Ramos (cell line): ENCODE data around the gene RSBN1L.

ENCODE experiments used
- in situ Hi-C: fragments of 300-500 bp; cut with MboI; formaldehyde crosslinking; loops from one replicate; pipeline ENCODE4 v1.14.3; 2022; ENCODE audit warnings: low sequenced_read_pairs; ENCODE audit not compliant: unreplicated experiment

Gene RSBN1L

GRCh38 chr7:77727527-77727926 is 31.3 kb downstream of the RSBN1L start:
- in situ Hi-C loops: no loop called here

GRCh38 chr7:77727936-77728701 is 31.9 kb downstream of the RSBN1L start:
- in situ Hi-C loops: no loop called here

GRCh38 chr7:77729574-77730348 is 33.5 kb downstream of the RSBN1L start:
- in situ Hi-C loops: no loop called here

GRCh38 chr7:77731716-77732115 is 35.5 kb downstream of the RSBN1L start:
- in situ Hi-C loops: no loop called here

- in situ Hi-C loops: no loop called here
Measured at GRCh38 chr7:77734659-77735421, 38.6 kb downstream of the RSBN1L start.

GRCh38 chr7:77735457-77735856 is 39.2 kb downstream of the RSBN1L start:
- in situ Hi-C loops: no loop called here

GRCh38 chr7:77736991-77737390 is 40.7 kb downstream of the RSBN1L start:
- in situ Hi-C loops: no loop called here

GRCh38 chr7:77738382-77738781 is 42.1 kb downstream of the RSBN1L start:
- in situ Hi-C loops: no loop called here

- in situ Hi-C loops: no loop called here
Measured at GRCh38 chr7:77738871-77739270, 42.6 kb downstream of the RSBN1L start.

- in situ Hi-C loops: no loop called here
Measured at GRCh38 chr7:77740257-77740656, 44.0 kb downstream of the RSBN1L start.

GRCh38 chr7:77743518-77743917 is 47.3 kb downstream of the RSBN1L start:
- in situ Hi-C loops: no loop called here

GRCh38 chr7:77745746-77746145 is 49.5 kb downstream of the RSBN1L start:
- in situ Hi-C loops: no loop called here

GRCh38 chr7:77746164-77746823 is 50.0 kb downstream of the RSBN1L start:
- in situ Hi-C loops: no loop called here

- in situ Hi-C loops: no loop called here
Measured at GRCh38 chr7:77746824-77747165, 50.5 kb downstream of the RSBN1L start.

- in situ Hi-C loops: no loop called here
Measured at GRCh38 chr7:77747178-77747577, 50.9 kb downstream of the RSBN1L start.

GRCh38 chr7:77747718-77748117 is 51.5 kb downstream of the RSBN1L start:
- in situ Hi-C loops: no loop called here

GRCh38 chr7:77752016-77752415 is 55.8 kb downstream of the RSBN1L start:
- in situ Hi-C loops: loop anchor here (10.0 kb wide), 1 partner anchor 97 kb away; no protein-coding TSS in a partner anchor

- in situ Hi-C loops: loop anchor here (10.0 kb wide), 1 partner anchor 98 kb away; no protein-coding TSS in a partner anchor
Measured at GRCh38 chr7:77753173-77753572, 56.9 kb downstream of the RSBN1L start.

- in situ Hi-C loops: loop anchor here (10.0 kb wide), 1 partner anchor 103 kb away; no protein-coding TSS in a partner anchor
Measured at GRCh38 chr7:77757589-77757988, 61.3 kb downstream of the RSBN1L start.

- in situ Hi-C loops: loop anchor here (10.0 kb wide), 1 partner anchor 105 kb away; no protein-coding TSS in a partner anchor
Measured at GRCh38 chr7:77759294-77759889, 63.1 kb downstream of the RSBN1L start.
